EH (cell line): ENCODE measurements around the gene RTN4R.
"Not testable (repeated sequence)": the region's sequence is repeated elsewhere in the genome, so short reads cannot be mapped to it uniquely, and the experiment has no call there.

Source experiments
- DNase-seq: peaks from one replicate; pipeline ENCODE4 v3.0.0-alpha.2; 2015; ENCODE audit warnings: low read depth

Gene RTN4R

DNA sequence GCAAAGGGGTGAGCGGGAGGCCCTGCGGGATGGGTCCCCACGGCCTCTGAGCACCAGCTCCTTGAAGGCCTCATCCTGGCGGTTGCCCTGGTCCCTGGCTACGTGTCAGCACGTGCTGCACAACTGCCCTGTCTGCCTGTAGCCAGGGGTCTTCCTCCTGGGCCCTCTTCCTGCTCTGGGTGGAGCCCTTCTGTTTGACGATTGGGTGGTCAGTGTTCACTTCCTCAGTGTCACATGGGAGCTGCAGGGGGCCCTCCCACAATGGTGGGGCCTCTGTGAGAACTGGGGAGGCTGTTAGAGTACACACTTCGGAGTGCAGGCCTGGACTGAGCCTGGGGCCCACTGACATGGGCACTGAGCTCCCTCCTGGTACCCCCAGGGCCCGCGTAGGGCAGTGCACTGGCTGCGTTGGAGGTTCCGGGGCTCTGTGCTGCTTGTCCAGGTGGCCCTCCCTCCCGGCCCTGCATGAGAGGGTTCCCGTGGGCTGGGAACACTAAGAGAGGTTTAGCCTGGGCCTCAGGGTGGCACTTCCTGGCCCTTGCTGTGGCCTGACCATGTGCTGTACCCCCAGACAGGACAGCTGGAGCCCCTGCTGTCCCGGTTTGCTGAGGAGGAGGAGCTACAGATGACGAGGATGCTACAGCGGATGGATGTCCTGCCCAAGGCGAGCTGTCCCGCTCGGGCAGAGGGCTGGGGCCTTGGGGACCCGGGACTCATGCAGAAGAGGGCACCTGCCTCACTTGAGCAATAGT lies 38.0 kb upstream of the RTN4R start:
- no peak for DNase-seq

DNA sequence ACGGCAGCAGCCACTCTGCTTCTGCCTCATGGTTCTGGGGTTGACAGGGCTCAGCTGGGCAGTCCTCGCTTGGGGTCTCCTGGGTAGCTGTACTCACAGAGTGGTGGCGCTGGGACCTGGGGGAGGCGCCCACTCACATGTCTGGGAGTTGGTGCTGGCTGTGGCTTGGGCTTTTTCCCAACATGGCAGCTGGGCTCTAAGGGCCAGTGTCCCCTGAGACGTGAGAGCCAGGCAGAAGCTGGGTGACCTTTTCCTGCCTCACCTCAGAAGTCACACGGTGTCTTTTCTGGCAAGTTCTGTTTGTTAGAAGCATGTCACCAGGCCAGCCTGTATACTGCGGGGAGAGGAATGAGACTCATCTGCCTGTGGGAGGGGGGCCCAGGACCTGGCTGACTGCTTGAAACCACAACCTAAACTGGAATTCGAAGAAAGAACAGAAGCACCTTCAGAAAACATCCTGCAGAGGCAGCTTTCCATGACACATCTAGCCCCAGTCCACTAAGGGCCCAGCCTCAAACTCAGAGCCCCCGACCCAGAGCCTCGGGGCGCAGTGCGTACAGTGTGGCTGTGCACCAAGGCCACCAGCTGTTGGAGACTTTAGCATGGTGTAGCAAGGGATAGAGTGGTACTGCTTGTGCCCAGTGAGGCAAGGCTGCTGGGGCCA lies 37.2 kb upstream of the RTN4R start:
- not testable (repeated sequence) for DNase-seq

DNA sequence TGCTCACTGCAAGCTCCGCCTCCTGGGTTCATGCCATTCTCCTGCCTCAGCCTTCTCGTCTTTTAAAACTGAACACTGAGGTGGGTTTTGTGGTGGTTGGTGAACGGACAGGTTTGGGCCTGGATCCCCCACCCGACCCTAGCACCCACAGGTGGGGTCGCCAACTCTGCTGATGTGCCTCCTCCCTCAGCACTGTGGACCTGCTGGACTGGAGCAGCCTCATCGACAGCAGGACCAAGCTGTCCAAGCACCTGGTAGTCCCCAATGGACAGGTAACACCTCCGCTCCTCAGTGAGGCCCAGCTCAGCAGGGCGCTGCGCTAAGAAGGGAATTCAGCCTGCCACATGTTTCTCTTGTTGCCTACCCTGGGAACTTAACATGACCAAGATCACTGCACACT lies 36.5 kb upstream of the RTN4R start:
- DNase-seq, result no peak

DNA sequence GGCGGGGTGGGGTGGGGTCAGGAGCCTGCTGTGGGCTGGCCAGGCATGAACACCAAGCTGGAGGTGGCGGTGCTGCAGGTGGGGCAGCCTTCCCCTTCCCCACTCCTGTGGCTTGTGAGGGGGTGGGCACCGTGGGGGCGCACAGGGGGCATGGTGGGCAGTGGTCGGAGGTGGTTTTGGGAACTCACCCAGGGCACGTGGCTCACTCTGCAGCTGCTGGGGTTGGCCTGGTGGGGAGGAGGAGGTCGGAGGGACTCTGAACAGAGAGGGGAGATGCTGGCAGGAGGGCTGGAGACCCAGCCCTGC lies 35.1 kb upstream of the RTN4R start:
- DNase-seq, result not testable (repeated sequence)

DNA sequence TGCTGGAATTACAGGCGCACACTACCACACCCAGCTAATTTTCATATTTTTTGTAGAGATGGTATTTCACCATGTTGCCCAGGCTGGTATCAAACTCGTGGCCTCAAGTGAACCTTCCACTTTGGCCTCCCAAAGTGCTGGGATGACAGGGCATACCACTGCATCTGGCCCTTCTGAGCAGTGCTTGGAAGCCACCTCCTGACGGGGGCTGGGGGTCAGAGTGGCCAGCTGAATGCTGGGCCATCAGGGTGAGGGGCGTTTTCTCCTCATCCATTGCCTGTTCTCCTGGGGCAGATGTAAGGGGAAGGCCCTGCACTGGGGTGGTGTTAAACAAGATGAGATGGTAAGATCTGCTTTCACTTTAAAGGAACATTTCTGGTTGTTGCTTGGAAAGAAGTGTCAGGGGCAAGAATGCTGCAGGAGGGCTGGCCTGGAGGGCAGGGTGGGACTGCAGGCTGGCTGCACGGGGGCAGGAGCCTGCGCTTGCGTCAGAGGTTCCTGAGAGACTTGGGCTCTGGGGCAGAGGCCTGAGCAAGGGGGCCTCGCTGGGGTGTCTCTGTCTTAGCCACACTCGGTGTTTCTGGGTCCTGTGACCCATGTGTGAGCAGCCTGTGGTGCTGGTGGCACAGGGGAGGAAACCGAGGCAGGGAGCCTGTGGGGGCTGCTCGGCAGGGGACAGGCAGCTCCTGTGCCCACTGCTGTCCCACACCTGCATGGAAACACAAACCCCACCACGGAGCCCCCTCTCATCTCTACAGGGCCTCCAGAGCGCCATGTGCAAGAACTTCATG lies 34.5 kb upstream of the RTN4R start:
- no peak for DNase-seq

DNA sequence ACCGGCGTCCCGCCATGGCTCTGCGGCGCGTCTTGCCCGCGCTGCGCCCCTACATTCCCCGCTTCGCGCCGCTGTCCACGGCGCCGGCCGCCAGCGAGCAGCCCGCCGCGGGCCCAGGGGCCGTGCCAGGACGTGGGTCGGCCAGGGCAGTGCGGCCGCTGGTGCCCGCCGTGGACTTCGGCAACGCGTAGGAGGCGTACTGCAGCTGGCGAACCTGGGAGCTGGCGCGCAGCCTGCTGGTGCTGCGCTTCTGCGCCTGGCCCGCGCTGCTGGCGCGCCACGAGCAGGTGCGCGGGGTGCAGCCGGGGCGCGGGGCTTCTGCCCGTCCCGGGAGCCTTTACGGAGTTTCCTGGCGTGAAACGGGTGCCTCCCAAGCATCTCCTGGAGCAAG lies 31.6 kb upstream of the RTN4R start:
- DNase-seq, result no peak

DNA sequence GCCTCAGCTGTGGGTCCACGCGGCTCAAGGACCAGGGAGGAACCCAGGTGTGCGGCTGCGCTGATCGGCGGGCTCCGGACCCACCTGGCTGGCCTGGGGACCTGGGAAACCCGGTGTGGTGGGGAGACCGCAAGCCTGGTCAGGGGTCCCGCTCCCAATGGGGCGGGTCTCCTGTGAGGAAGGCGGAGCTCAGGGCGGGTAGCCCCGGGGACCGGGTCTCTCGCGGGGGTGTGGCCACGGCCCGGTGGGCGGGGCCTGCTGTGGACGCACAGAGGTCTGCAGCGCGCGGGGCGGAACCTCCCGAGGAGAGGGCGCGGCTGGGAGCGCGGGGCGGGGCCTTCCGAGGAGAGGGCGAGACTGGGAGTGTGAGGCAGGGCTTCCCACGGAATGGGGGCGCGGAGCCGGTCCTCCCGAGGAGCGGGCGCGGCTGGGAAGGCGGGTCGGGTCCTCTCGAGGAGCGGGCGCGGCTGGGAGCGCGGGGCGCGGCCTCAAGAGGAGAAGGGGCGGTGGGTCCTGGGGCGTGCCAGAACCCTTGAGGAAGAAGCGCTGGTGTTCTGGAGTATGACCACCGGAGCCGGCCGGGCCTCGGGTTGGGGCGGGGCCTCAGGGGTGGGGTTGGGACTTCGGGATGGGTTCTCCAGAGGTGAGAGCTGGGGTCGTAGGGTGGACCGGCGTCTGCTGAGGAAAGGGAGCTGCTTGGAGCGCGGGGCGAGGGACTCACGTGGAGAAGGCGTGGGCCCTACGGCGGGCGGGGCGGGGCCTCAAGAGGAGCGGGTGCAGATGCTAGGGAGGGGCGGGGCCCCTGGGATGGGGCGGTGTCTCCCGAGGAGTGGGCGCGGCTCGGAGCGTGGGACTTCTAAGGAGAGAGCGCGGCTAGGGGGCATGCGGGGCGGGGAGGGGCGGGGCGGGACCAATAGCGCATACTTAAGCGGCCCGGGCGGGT lies 31.0 kb upstream of the RTN4R start:
- DNase-seq, result peak; percentile 76

DNA sequence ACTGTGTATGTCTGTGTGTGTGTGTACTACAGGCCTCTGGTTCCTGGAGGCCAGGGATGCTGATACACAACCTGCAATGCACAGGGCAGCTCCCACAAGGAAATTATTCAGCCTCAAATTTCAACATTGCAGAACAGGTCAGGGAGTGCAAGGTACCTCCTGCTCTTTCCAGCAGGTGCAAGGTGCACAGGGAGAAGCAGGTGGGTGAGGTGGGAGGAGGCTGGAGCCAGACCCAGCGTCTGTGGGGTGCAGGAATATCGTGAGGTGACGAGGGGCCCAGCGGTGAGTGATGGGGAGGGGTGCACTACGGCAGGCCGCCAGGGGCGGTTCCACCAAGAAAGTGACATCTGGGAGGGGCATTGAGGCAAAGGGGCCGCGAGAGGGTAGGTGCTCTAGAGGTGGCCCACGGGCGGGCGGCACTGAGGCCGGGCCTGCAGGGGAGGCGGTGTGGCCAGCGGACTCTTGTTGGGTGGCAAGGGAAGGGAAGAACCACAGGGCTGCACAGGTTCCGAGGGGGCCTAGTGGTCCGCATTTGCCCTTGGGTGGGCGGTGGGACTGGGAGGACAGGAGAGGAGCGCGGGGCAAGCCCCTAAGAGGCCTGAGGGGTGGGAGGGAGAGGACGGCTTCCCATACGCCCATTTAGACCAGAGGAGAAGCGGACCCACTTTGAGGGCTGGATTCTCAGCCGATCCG lies 30.1 kb upstream of the RTN4R start:
- no peak for DNase-seq

DNA sequence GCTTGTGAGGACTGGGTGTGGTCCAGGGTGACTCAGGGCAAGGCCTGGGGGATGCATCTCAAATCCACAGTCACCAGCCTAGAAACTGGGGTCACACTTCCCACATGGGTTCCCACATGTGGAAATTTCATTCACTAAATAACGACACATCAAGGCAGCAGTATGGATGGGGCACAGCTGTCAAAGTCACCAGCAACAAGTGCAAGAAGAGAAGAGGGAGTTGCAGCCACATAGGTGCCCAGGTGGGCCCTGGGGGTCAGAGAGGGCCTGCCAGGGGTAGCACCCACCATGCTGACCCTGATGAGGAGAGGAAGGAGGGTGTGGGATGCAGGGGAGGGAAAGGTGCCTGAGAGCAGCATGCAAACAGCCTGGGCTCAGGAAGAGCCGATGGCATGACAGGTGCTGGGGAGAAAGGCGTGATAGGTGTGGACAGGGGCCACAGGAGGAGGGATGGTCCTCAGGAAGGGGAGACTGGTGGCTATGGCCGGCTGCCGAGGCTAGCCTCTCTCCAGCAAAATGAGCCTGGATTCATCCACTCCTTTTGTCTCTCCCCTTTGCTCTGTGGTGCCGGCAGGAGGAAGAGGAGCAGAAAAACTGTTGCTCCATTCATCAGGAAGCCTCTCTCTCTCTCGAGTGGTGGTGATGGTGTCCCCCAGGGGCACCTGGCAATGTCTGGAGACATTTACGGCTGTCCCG lies 29.4 kb upstream of the RTN4R start:
- DNase-seq, result no peak

DNA sequence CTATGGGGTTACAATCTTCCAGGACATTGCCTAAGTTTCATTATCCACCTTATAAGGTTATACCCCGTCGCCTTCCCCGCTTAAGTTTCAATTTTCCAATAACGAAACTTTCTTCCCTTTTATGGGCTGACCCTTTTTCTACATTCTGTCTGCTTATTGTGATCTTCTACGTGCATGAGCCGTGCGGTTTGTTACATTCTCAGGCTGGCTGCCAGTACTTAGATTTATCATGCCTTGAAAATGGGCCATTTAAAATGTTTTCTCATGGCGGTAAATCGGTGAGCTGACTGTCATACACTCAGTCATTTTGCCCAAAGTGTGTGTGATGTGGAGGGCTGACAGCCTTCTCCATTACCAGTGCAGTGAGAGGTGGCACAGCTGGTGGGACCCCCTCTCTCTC lies 28.5 kb upstream of the RTN4R start:
- DNase-seq, result peak; percentile 26

DNA sequence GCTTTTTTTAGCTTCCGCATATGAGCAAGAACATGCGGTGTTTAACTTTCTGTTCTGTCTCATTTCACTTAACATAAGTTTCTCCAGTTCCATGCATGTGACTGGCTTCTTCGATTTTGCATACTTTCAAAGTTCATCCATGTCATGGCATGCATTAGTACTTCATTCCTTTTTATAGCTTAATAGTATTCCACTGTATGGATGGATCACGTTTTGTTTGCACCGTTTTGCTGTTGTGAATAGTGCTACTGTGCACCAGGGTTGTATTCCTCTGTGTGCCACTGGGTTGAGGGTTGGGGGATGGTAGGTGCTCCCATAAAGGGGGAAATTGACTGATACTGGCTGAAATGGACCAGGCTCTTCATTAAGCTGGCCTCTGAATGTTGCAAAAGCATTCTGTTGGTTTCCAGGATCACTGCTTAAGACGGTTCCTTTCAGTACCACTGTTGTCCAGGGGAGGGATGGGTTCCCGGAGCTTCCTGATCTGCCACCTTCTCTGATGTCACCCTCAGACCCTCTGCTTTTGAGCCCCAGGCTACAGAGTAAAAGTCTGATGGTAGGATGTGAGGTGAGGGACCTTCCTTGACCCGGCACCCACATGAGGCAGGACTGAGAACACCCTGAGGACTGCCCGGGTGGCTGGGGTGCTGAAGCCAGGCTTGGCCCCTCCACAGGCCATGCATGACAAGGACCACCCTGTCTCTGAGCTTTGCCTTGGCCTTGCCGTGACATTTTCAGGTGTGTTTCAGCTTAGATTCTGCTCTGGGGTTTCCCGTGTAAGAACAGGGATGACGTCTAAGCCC lies 27.3 kb upstream of the RTN4R start:
- no peak for DNase-seq

DNA sequence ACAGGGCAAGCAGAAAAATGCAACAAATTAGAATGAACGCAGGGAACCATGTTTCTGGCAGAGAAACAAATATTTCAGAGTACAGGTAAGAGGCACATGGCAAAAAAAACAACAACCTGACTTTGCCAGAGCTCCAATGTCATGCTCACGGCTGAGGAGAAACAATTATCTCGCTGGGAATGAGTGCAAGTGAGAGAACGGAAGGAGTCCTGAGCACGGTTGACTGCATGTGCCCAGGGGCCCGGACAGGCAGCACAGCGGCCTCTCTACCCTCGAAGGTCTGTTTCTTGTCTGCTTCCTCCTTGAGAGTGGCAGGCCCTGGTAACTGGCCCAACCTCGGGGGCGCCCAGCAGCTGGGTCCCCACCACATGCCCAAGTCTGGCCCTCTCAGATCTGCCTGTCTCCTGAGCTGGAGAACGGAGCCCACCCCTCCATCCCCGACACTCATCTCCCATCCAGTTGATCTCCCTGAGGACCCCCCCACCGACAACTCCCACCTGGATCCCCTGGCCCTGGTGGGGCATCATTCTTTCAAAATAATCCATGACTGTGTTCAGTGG lies 24.6 kb upstream of the RTN4R start:
- no peak for DNase-seq

DNA sequence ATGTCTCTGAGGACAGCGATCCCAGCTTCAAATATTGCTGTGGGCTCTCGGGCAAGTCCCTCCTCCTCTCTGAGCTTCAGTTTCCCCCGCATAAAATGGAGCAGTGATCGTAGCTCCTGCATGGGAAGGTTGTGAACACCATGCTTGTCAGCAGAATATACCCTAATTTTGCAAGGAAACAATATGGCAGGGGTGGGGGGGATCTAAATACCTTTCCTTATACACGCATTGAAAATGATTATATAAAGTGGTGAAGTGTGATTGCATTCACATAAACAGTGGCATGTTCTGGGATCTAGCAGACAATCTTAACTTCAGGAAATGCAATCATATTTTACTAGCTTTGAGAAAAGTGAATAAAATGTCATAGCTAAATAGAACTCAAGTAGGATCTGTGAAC lies 24.0 kb upstream of the RTN4R start:
- DNase-seq, result no peak

DNA sequence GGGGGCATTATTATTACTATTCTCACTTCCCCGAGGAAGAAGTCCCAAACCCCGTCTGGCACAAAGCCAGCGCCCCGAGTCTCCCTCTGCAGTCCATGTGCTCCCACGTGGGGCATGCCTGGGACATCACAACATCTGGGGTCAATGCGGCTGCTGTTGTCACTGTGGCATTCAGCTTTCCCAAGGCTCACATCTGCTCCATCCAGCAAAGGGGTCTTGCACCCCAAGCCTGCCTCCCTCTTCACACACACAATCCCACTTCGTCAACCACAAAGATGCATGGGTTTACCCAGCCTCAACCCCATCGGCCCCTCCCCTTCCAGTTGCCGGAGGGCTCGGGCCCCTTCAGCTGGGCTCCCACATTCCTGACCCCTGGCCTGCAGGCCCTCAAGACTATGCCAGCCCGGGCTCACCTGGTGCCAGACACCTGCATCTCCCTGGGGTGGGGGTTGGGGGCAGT lies 23.5 kb upstream of the RTN4R start:
- DNase-seq, result no peak

DNA sequence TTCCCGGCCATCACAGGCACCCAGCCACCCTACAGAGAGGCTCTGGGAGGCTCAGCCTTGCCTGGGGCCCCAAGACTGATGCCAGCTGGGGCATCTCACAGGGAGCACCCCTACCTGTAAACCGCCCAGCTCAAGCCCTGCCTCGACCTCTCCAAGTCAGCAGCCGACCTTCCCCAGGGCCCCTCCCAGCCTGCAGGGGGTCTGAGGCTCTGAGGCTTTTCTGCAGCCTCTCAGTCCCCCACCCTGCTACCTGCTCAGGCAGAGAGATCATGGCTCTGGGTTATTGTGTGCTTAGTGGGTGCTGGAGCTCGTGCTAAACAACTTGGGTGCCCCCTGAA lies 23.1 kb upstream of the RTN4R start:
- DNase-seq, result no peak

DNA sequence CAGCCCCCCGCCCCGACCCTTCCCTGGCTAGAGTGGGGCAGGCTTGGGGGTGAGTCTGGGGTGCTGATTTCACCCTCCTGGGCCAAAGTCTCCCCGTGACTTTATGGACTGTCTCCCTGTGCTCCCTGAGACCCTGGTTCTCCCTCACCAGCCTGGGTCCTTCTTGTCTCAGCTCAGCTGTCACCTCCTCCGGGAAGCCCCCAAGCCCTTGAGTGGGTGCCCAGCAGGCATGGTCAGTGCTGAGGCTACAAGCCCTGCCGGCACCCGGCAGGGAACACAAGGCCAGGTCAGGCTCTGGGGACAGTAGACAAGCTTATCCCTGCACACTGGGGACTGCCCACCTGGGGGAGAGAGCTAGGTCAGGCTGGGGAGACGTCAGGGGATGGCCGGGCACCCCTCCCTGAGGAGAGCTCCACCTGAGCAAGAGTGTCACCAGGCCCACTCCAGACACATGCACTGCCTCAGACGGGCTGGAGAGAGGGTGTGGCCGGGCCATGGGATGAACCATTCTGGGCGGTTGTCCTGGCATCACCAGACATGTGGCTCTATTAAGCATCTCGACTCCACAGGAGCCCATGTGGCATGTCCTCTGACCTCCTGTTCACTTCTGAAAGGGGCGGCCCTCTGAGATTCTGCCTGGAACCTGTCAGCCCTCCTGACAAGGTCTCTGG lies 22.6 kb upstream of the RTN4R start:
- DNase-seq, result no peak

DNA sequence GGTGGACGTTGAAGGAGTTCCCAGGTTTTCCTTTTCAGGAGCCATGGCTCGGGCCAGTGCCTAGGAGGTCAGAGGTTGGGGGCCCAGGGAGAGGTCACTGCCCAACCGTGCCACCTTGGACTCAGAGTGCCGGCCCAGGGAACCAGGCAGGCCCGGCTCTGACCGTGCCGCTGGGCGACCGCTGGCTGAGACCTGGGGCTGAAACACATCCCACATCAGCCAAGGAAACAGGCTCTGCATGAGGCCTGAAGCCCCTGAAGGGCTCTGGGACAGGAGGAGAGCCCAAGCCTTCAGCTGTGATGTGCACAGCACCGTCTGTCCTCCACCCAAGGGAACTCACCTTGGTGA lies 21.9 kb upstream of the RTN4R start:
- DNase-seq, result no peak

DNA sequence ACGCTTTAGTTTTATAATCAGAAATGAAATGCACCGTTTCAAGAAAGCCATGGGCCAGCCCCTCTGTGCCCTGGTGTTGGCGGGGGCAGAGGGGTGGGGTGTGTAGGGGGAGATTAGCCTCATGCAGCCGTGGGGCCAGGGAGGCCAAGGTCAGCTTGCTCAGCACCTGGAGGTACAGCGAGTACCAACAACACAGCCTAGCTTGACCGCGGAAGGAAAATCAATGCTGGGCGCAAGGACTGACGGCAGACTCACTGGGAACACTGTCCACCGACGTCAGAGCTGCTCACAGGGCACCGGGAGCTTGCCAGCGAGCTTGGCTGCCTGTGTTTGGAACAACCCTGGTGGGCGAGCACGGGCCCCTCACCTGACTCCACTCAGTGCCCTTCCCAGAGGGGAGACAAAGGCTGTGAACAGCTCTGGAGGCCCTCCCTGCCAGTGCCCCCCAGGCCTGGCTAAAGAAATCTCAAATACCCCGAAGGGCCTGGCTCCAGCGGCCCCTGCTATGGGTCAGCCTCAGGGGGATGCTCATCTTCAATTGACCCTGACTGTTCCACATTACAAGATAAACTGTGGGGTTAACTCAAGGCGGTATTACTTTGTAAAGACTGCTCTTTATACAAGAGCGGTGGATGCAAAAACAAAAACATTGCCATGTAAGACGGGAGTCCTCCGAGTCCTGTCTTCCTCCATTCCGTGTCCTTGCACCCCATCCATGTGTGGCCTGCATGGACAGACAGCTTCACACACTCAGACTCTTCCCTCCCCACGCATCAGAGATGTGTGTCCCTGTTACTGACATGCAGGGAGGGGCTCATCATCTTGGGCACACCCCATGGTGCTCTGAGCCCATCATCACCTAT lies 21.3 kb upstream of the RTN4R start:
- not testable (repeated sequence) for DNase-seq
